HCEC 1CT (cell line): ENCODE data around the gene WWC1.

Source experiments
- DNase-seq: peaks from one replicate; pipeline ENCODE4 v3.0.0-alpha.2; 2017

Gene WWC1

GRCh38 chr5:168451565-168451964 lies 160.1 kb downstream of the WWC1 start:
- DNase-seq: no peak

- no peak for DNase-seq
These were observed 163.8 kb downstream of the WWC1 start for GRCh38 chr5:168455201-168455600.

- no peak for DNase-seq
These were observed 166.1 kb downstream of the WWC1 start for GRCh38 chr5:168457542-168457941.

- DNase-seq: no peak
These were observed 169.2 kb downstream of the WWC1 start for GRCh38 chr5:168460606-168461005.

GRCh38 chr5:168463081-168463480 lies 171.6 kb downstream of the WWC1 start:
- DNase-seq: no peak

GRCh38 chr5:168464214-168464613 lies 172.8 kb downstream of the WWC1 start:
- DNase-seq: no peak

- DNase-seq: no peak
These were observed 173.2 kb downstream of the WWC1 start for GRCh38 chr5:168464641-168465040.

- no peak for DNase-seq
These were observed 176.4 kb downstream of the WWC1 start for GRCh38 chr5:168467755-168468330.

- peak; percentile 69 for DNase-seq
These were observed 177.4 kb downstream of the WWC1 start for GRCh38 chr5:168468836-168469235.

- no peak for DNase-seq
These were observed 178.4 kb downstream of the WWC1 start for GRCh38 chr5:168469816-168470215.

GRCh38 chr5:168471785-168472184 lies 180.3 kb downstream of the WWC1 start:
- peak; percentile 42 for DNase-seq

- DNase-seq: peak; percentile 89
These were observed 180.9 kb downstream of the WWC1 start for GRCh38 chr5:168472329-168472728.

- no peak for DNase-seq
These were observed 182.9 kb downstream of the WWC1 start for GRCh38 chr5:168474319-168474718.

- DNase-seq: peak; percentile 23
These were observed 185.6 kb downstream of the WWC1 start for GRCh38 chr5:168477060-168477459.

GRCh38 chr5:168479166-168479565 lies 187.7 kb downstream of the WWC1 start:
- DNase-seq: peak; percentile 47

- DNase-seq: no peak
These were observed 189.2 kb downstream of the WWC1 start for GRCh38 chr5:168480601-168481000.

- no peak for DNase-seq
These were observed 189.9 kb downstream of the WWC1 start for GRCh38 chr5:168481330-168481788.

GRCh38 chr5:168482361-168482760 lies 190.9 kb downstream of the WWC1 start:
- no peak for DNase-seq

GRCh38 chr5:168486136-168486879 lies 194.9 kb downstream of the WWC1 start, which contains the start of gene RARS1:
RARS1 (plus strand) TSS chr5:168486471; CDS start chr5:168486499, 28 bp downstream.
- DNase-seq: peak; percentile 92

GRCh38 chr5:168489059-168489458 lies 197.6 kb downstream of the WWC1 start:
- no peak for DNase-seq

- DNase-seq: no peak
These were observed 202.7 kb downstream of the WWC1 start for GRCh38 chr5:168494057-168494555.

- no peak for DNase-seq
These were observed 211.3 kb downstream of the WWC1 start for GRCh38 chr5:168502563-168503237.

- DNase-seq: no peak
These were observed 222.5 kb downstream of the WWC1 start for GRCh38 chr5:168513861-168514428.
